Measurements from ENCODE around the gene SUN2. TPM values are rescaled to one million over a fixed set of nuclear protein-coding genes. Genes with fewer than 3 reads are reported as not detected.

SUN2 gene
- total RNA-seq, 1 donor from 2014 or later = 51.6 TPM

- Histone ChIP-seq H3K36me3 (ENCODE audit: control insufficient read depth, insufficient read depth, low read length) (peaks cover 57% of the 10 kb centered on the region), H3K27me3 (ENCODE audit: control insufficient read depth, insufficient read depth, low read length) (no peaks in the 10 kb centered on the region), H3K4me3 (ENCODE audit: low read depth, low read length) (no peak overlapping the region)
- DNase-seq (ENCODE audit: low read depth) (no peak), FAIRE-seq (no peak)
- no peak for TF ChIP-seq CTCF (IDR thresholded peaks at IDR 0.05; ENCODE audit: insufficient read depth, low read length, severe bottlenecking)
These were observed 16.3 kb downstream of the SUN2 start for GRCh38 chr22:38739300-38740055.

GRCh38 chr22:38738475-38739070 is 17.2 kb downstream of the SUN2 start:
- DNase-seq (ENCODE audit: low read depth) = no peak
- no peak for TF ChIP-seq CTCF (IDR thresholded peaks at IDR 0.05; ENCODE audit: insufficient read depth, low read length, severe bottlenecking)
- Histone ChIP-seq H3K4me3 (ENCODE audit: low read depth, low read length) (no peak overlapping the region), H3K27me3 (ENCODE audit: control insufficient read depth, insufficient read depth, low read length) (no peaks in the 10 kb centered on the region), H3K36me3 (ENCODE audit: control insufficient read depth, insufficient read depth, low read length) (peaks cover 63% of the 10 kb centered on the region)
- FAIRE-seq = no peak

DNA sequence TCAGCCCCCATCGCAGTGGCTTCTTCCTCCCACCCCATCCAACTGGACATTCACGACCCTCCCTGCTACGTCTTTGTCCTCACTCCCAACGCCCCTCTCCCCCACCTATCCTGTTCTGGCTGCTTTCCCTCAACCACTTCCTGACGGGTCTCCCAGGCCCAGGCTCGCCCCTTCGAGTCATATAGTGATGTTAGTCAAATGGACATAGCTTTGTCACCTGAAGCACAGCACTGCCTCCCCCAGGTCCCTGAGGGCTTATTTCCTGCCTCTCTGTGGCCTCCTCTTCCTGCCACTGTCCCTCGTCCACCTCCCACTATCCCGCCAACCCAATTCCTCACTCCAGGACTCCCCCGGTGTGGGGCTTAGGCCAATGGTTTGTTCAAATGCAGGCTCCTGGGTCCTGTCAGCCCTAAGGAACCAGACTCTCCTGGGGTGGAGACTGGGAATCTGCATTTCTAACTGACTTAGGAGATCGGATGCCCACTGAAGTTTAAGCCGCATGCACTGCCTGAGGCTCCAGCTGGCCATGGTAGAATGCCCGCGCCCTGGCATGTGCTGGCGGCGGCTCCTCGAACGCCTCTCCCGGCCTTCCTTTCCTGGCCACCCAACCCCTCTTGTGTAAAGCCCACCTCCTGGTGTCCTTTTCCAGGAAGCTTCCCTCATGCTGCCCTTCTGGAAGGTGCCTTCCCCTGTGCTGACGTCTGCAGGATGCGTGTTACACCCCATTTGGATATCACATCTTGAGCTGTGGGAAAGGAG is 18.3 kb downstream of the SUN2 start:
- FAIRE-seq (no peak), DNase-seq (ENCODE audit: low read depth) (peak; percentile 24)
- Histone ChIP-seq H3K36me3 (ENCODE audit: control insufficient read depth, insufficient read depth, low read length) (peaks cover 60% of the 10 kb centered on the region), H3K27me3 (ENCODE audit: control insufficient read depth, insufficient read depth, low read length) (no peaks in the 10 kb centered on the region), H3K4me3 (ENCODE audit: low read depth, low read length) (no peak overlapping the region)
- no peak for TF ChIP-seq CTCF (IDR thresholded peaks at IDR 0.05; ENCODE audit: insufficient read depth, low read length, severe bottlenecking)

GRCh38 chr22:38736257-38736570 is 19.6 kb downstream of the SUN2 start:
- Histone ChIP-seq H3K36me3 (ENCODE audit: control insufficient read depth, insufficient read depth, low read length) (peaks cover 52% of the 10 kb centered on the region), H3K27me3 (ENCODE audit: control insufficient read depth, insufficient read depth, low read length) (no peaks in the 10 kb centered on the region), H3K4me3 (ENCODE audit: low read depth, low read length) (no peak overlapping the region)
- TF ChIP-seq CTCF (IDR thresholded peaks at IDR 0.05; ENCODE audit: insufficient read depth, low read length, severe bottlenecking) = no peak
- FAIRE-seq (no peak), DNase-seq (ENCODE audit: low read depth) (no peak)

- no peak for FAIRE-seq
- peaks cover 47% of the 10 kb centered on the region for H3K36me3 ChIP-seq (ENCODE audit: control insufficient read depth, insufficient read depth, low read length)
- no peak for TF ChIP-seq CTCF (IDR thresholded peaks at IDR 0.05; ENCODE audit: insufficient read depth, low read length, severe bottlenecking)
- no peaks in the 10 kb centered on the region for H3K27me3 ChIP-seq (ENCODE audit: control insufficient read depth, insufficient read depth, low read length)
- H3K4me3 ChIP-seq (ENCODE audit: low read depth, low read length) = no peak overlapping the region
- DNase-seq (ENCODE audit: low read depth) = no peak
These were observed 20.1 kb downstream of the SUN2 start for GRCh38 chr22:38735465-38736256.

Data from bronchial epithelial cell (primary cell).